Measurements from ENCODE around the gene PLA2G4B.
A peak's percentile ranks its signal among the peaks of the same experiment; 100 is the strongest.

The PLA2G4B gene

GRCh38 chr15:41851755-41852370, 13.2 kb downstream of the PLA2G4B start:
- DNase-seq: no peak

- no peak for DNase-seq
Measured at GRCh38 chr15:41852736-41853590, 14.3 kb downstream of the PLA2G4B start.

- no peak for DNase-seq
Measured at GRCh38 chr15:41853831-41854230, 15.2 kb downstream of the PLA2G4B start.

GRCh38 chr15:41854443-41854842, 15.8 kb downstream of the PLA2G4B start:
- DNase-seq: no peak

GRCh38 chr15:41855261-41855961, 16.8 kb downstream of the PLA2G4B start:
- no peak for DNase-seq

- DNase-seq: no peak
Measured at GRCh38 chr15:41856262-41856661, 17.6 kb downstream of the PLA2G4B start.

- DNase-seq: no peak
Measured at GRCh38 chr15:41856716-41857115, 18.1 kb downstream of the PLA2G4B start.

GRCh38 chr15:41857316-41857715, 18.7 kb downstream of the PLA2G4B start:
- no peak for DNase-seq

GRCh38 chr15:41858756-41859155, 20.1 kb downstream of the PLA2G4B start:
- no peak for DNase-seq

GRCh38 chr15:41860049-41860828, 21.6 kb downstream of the PLA2G4B start:
- peak; percentile 21 for DNase-seq

GRCh38 chr15:41861736-41862356, 23.2 kb downstream of the PLA2G4B start:
- no peak for DNase-seq

- no peak for DNase-seq
Measured at GRCh38 chr15:41862515-41863116, 24.0 kb downstream of the PLA2G4B start.

GRCh38 chr15:41865490-41866055, 26.9 kb downstream of the PLA2G4B start:
- DNase-seq: no peak

GRCh38 chr15:41866263-41866703, 27.6 kb downstream of the PLA2G4B start:
- DNase-seq: no peak

- no peak for DNase-seq
Measured at GRCh38 chr15:41866872-41867579, 28.4 kb downstream of the PLA2G4B start.

GRCh38 chr15:41868321-41868720, 29.7 kb downstream of the PLA2G4B start:
- DNase-seq: no peak

- DNase-seq: no peak
Measured at GRCh38 chr15:41869770-41870688, 31.4 kb downstream of the PLA2G4B start.

- DNase-seq: no peak
Measured at GRCh38 chr15:41870689-41871081, 32.0 kb downstream of the PLA2G4B start.

GRCh38 chr15:41871175-41871905, 32.7 kb downstream of the PLA2G4B start:
- DNase-seq: no peak
